Amniotic stem cell (primary cell): ENCODE data around the gene DNAJA4.

Source experiments
- DNase-seq: peaks from one replicate; lab custom pipeline; 2025; lab: John Stamatoyannopoulos, UW

The DNAJA4 gene

GRCh38 chr15:78315686-78316282, 51.4 kb downstream of the DNAJA4 start:
- DNase-seq = no peak

GRCh38 chr15:78316283-78317083, 52.1 kb downstream of the DNAJA4 start:
- no peak for DNase-seq

GRCh38 chr15:78317145-78317836, 52.9 kb downstream of the DNAJA4 start:
- no peak for DNase-seq

GRCh38 chr15:78319588-78319987, 55.2 kb downstream of the DNAJA4 start:
- no peak for DNase-seq

- DNase-seq = no peak
Observed at GRCh38 chr15:78320183-78320582, 55.8 kb downstream of the DNAJA4 start.

GRCh38 chr15:78321041-78321570, 56.7 kb downstream of the DNAJA4 start:
- no peak for DNase-seq

DNA sequence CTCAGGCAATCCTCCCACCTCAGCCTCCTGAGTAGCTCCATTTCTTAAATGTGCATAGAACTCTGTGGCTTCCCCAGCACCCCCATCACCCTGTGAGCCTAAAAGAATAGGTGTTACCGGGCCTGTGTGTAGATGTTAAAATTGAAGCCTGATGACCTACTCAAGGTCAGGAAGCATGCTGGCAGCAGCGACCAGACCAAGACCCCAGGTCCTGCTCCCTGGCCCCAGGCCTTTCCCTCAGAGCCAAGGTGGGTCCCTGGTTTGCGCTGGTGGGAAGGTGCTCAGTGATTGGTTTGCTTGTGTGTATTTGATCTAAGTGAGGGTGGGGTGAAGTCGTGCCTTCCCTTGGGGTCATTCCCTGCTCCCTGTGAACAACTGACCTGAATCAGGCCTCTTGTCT, 57.4 kb downstream of the DNAJA4 start:
- no peak for DNase-seq

GRCh38 chr15:78322243-78322642, 57.9 kb downstream of the DNAJA4 start:
- DNase-seq = no peak

GRCh38 chr15:78322724-78323521, 58.6 kb downstream of the DNAJA4 start:
- DNase-seq = no peak

DNA sequence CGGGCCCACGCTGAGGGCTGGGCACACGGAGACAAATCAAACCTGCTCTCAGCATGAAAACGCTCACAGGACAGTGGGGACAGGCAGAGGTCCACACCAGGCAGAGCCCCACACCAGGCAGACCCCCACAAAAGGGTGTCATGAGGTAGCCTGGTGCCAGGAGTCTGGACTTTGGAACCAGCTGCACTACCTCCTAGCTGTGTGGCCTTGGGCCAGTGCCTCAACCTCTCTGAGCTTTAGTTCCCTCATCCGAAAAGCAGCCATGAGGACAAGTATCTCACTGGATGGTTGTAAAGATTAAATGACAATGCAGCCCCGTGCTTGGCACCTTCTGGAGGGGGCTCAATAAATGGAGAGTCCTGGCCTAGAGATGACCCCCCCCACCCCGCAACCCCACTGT, 59.3 kb downstream of the DNAJA4 start:
- DNase-seq = no peak

GRCh38 chr15:78324144-78324543, 59.8 kb downstream of the DNAJA4 start:
- DNase-seq = no peak

GRCh38 chr15:78325092-78325843, 60.9 kb downstream of the DNAJA4 start:
- DNase-seq = no peak

DNA sequence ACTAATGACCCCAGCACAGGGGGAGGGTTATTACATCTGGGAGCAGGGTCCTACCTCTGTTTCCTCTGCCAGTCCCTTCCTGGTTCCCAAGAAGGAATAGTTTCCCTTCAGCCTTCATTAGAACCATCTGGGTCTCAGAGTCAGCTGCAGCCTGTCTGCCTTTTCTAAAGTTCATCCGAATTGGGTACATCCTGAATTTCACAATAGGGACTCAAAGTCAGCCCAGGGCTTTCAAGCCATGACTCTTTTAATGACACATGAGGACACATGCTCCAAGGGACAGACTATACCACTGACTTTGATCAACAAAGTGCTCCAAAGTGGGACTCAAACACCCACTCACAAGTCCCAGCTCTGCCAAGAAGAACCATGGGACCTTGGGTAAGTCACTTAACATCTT, 63.1 kb downstream of the DNAJA4 start:
- DNase-seq = no peak

DNA sequence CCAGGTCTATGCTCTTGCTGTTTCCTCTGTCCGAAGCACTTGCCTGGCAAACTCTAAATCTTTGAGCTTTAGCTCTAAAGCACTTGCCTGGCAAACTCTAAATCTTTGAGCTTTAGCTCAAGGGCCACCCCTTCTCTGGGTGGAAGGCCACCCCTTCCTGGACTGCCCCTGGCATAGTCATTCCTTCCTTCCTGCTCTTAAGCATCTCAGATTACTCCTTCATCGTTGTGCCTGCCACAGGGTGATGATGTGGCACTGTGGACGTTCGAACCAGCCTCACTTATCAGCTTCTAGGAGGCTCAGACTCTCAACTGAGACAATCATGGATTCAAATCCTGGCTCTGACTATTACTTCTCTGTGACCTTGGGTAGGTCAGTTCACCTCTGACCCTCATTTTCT, 65.3 kb downstream of the DNAJA4 start:
- DNase-seq = no peak
